Neural progenitor cell (in vitro differentiated cells): Measurements from ENCODE around the gene MKS1.

ENCODE experiments used
- CTCF ChIP-seq: fragments of 200-600 bp; sonication (generic); IDR thresholded peaks from 2 replicates; pipeline ENCODE4 v1.5.1; 2017; ENCODE audit warnings: antibody characterized with exemption, mild to moderate bottlenecking
- EZH2 ChIP-seq: fragments of 200-600 bp; sonication (generic); IDR thresholded peaks from 2 replicates; pipeline ENCODE4 v1.6.1; 2017; ENCODE audit warnings: antibody characterized with exemption, mild to moderate bottlenecking, moderate library complexity

- peak; percentile 57 for TF ChIP-seq CTCF
- TF ChIP-seq EZH2, result peak; percentile 58
Observed at GRCh38 chr17:58219007-58219788, at the start of gene MKS1.
